ENCODE results near the gene MSH3. TPM values are rescaled to one million over a fixed set of nuclear protein-coding genes. Genes with fewer than 3 reads are reported as not detected.
"Not testable (repeated sequence)": the region's sequence is repeated elsewhere in the genome, so short reads cannot be mapped to it uniquely, and the experiment has no call there.

The MSH3 gene
- total RNA-seq, 1 donor from 2014 or later: 17.6 TPM

DNA sequence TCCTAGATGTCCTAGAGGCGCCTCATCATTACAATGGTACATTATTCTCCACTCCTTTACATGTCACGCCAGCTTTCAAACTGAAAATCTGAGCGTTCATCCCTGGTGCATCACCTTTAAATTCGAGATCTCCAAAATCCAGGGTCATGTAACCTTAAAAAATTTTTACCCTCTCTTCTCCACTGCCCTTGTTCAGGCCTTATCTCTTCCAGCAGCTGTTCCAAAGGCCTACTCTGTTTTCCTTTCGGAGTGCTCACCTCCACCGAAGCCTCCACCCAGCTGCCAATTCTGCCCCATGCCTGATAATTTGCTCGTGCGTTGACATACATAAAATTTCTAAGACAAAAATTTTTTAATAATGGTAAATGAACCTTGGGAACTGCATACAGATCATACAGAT lies 950 bp upstream of the MSH3 start:
- intact Hi-C loops (cut with DNase I): no loop called here
- no peak for DNase-seq (ENCODE audit: low spot score)
- ATAC-seq: no peak

DNA sequence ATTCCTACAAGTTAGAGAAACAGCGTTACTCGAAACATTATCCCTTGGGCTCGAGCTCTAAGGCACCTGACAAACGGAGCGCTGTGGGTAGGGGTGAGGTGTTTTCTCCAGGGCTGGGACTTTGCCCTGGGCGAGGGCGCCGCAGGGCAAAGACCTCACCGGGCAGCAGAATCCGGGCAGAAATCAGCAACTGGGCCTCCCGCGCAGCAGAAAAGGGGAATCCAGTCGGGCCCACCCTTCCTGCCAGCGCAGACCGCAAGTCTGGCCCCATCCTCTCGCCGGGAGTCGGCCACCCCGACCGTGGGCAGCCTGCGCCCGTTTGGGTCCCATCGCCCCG lies 430 bp upstream of the MSH3 start:
- DNase-seq (ENCODE audit: low spot score) (peak; percentile 59), ATAC-seq (no peak)
- intact Hi-C loops (cut with DNase I): no loop called here

DNA sequence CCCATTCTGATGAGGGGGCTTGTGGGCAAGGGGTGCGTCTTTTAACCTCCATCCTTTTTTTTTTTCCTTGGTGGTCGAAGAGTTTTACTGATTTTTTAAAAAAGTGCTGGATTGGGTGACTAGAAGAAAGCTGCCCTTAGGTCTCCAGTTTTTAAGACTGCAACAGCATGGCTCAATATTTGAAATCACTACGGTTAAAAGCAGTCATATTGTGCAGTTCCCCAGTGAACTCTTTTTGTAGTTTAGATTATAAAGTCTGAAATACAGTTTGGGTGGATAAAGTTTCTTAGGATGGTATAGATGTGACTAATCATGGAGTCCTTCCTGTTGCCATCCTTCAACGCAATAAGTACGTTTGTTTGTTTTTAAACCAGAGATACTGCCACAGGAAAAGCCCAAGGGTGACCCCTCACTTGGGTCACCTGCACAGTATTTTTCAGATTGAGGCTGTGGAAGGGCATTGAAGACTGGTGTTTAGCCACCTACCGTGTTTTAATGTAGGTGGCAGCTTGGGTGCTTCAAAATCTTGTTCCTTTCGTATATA lies 851 bp downstream of the MSH3 start:
- no peak for ATAC-seq
- intact Hi-C loops (cut with DNase I): no loop called here

DNA sequence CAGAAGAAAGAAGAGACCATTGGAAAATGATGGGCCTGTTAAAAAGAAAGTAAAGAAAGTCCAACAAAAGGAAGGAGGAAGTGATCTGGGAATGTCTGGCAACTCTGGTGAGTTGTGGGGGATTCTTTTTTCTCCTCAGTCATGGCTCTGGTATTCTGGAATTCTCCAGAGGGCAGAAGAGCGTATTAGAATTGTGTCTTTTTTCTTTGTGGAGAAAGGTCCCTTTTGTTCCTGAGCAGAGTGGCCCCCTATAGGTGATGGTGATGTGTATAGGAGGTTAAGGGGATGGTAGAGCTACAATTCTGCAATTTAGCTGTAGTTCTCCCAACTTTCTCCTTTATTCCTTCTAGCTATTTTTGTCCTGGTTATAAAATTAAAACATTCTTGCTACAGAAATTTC lies 2.0 kb downstream of the MSH3 start:
- intact Hi-C loops (cut with DNase I): no loop called here

More for the DNA sequence above, 851 bp downstream of the MSH3 start:
- no peak for DNase-seq (ENCODE audit: low spot score)

GRCh38 chr5:80659106-80659505 lies 4.7 kb downstream of the MSH3 start:
- ATAC-seq (no peak), DNase-seq (ENCODE audit: low spot score) (no peak)
- intact Hi-C loops (cut with DNase I): no loop called here

More for the DNA sequence above, 2.0 kb downstream of the MSH3 start:
- DNase-seq (ENCODE audit: low spot score) (no peak), ATAC-seq (no peak)

GRCh38 chr5:80660661-80661060 lies 6.2 kb downstream of the MSH3 start:
- DNase-seq (ENCODE audit: low spot score); intact Hi-C loops (cut with DNase I); ATAC-seq: not testable (repeated sequence)

- DNase-seq (ENCODE audit: low spot score) (no peak), ATAC-seq (no peak)
- intact Hi-C loops (cut with DNase I): no loop called here
These were observed 7.7 kb downstream of the MSH3 start for GRCh38 chr5:80662108-80662507.

- no peak for DNase-seq (ENCODE audit: low spot score)
- intact Hi-C loops (cut with DNase I): no loop called here
- no peak for ATAC-seq
These were observed 10.6 kb downstream of the MSH3 start for GRCh38 chr5:80665057-80665456.

- ATAC-seq (peak; percentile 38), DNase-seq (ENCODE audit: low spot score) (no peak)
- intact Hi-C loops (cut with DNase I): no loop called here
These were observed 12.9 kb downstream of the MSH3 start for GRCh38 chr5:80667384-80667783.

DNA sequence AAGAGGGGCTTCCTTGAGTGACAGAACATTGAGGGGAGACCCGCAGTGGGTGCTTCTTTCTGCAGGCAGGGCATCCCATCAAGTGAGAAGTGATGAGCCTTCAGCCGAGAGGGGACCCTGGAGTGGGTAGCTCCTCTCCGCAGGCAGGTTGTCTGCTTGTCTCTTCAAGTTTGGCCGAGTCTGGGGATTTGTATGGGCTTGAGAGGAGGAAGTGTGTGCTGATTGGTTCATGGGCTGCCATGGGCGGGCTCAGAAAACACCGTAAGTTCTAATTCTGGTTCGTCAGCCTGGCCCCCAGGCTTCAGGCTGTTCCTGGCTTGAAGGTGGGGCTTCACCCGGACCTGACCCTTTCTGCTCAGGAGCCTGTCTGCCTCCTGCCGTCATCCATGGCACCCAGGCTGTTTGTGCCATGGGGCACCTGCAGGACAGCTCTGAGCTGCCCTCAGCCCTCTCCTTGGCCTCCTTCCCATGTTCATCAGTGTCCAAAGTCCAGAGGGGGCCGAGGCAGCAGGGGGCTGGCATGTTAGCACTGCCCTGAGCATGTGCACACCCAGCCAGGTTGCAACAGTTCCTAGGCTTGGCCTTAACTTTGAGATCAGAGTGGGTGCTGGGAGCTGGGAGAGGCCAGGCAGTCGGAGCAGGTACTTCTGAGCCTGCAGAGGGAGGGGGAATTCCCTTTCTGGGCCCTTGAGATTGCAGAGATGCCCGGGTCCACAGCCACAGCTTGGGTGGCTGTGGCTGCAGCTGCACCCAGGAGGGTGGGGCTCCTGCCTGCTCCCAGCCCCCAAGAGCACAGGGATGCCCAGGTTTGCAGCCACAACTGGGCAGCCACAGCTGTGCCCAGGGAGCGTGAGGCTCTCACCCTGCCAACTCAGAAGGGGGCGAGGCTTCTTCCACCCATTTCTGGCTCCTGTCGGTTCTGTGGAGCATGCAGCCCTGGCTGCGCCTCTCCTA lies 13.8 kb downstream of the MSH3 start:
- ATAC-seq: peak; percentile 43
- intact Hi-C loops (cut with DNase I): no loop called here
- DNase-seq (ENCODE audit: low spot score): no peak

GRCh38 chr5:80672140-80672736 lies 17.8 kb downstream of the MSH3 start:
- peak; percentile 75 for ATAC-seq
- DNase-seq (ENCODE audit: low spot score): peak; percentile 84
- intact Hi-C loops (cut with DNase I): no loop called here

GRCh38 chr5:80676706-80677105 lies 22.3 kb downstream of the MSH3 start:
- ATAC-seq: no peak

DNA sequence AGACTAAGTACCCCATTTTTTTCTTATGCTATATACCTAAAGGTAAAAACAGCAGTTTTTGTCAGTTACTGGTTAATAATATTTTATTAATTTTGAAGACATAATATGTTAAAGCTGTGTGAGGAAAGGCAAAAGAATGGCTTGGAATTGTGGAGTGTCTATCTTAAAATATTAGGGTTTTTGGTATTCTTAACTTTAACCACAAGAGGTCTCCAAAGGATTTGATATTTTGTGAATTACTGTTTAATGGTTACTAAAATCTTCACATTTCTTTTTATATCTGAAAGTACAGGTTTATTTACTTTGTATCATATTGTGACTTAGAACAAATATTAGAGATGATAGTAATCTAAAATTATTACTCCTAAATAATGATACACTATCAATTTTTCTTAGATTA lies 32.3 kb downstream of the MSH3 start:
- intact Hi-C loops (cut with DNase I): no loop called here
- ATAC-seq: no peak
- DNase-seq (ENCODE audit: low spot score): no peak

More at GRCh38 chr5:80676706-80677105, 22.3 kb downstream of the MSH3 start:
- intact Hi-C loops (cut with DNase I): no loop called here
- DNase-seq (ENCODE audit: low spot score): no peak

- no peak for ATAC-seq
- DNase-seq (ENCODE audit: low spot score): no peak
- intact Hi-C loops (cut with DNase I): no loop called here
These were observed 34.4 kb downstream of the MSH3 start for GRCh38 chr5:80688648-80689420.

GRCh38 chr5:80689627-80690026 lies 35.2 kb downstream of the MSH3 start:
- intact Hi-C loops (cut with DNase I): no loop called here
- ATAC-seq (no peak), DNase-seq (ENCODE audit: low spot score) (no peak)

GRCh38 chr5:80695666-80696065 lies 41.2 kb downstream of the MSH3 start:
- ATAC-seq: no peak
- DNase-seq (ENCODE audit: low spot score): no peak
- intact Hi-C loops (cut with DNase I): no loop called here

DNA sequence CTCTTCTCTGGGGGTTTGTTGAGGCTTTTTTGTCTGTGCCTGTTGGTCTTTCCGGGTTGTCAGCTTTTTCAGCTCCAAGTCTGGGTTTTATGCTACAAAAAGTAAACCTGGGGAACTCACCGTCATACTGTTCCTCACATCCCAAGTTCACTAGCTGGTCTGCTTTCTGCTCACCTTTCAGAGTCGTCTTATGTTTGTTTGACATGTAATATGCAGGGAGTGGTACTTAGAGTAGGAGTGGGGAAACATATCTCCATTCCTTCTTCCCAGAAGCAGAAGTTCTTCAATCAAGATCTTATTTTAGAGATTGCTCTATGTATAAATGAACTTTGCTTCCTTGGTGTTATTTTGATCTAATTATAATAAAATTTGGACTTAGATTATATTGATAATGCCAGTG lies 42.0 kb downstream of the MSH3 start:
- intact Hi-C loops (cut with DNase I): no loop called here
- no peak for ATAC-seq
- DNase-seq (ENCODE audit: low spot score): no peak

GRCh38 chr5:80697100-80697499 lies 42.6 kb downstream of the MSH3 start:
- intact Hi-C loops (cut with DNase I): no loop called here
- ATAC-seq (no peak), DNase-seq (ENCODE audit: low spot score) (no peak)

DNA sequence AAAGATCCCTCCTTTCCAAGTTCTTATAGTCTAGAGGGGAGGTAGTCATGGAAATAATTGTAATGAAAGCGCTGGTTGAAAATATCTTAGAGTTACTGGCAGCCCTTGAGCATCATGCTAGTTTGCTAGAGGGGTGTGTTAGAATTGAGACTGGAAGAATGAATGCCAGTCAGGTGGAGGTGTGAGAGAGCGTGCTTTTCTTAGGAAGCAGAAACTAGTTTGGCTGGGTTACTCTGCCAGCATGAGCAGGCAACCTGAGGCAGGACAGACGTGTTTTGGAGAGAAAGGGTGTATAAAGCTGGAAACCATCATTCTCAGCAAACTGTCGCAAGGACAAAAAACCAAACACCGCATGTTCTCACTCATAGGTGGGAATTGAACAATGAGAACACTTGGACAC lies 43.9 kb downstream of the MSH3 start:
- ATAC-seq: no peak
- intact Hi-C loops (cut with DNase I): no loop called here
- DNase-seq (ENCODE audit: low spot score): no peak

DNA sequence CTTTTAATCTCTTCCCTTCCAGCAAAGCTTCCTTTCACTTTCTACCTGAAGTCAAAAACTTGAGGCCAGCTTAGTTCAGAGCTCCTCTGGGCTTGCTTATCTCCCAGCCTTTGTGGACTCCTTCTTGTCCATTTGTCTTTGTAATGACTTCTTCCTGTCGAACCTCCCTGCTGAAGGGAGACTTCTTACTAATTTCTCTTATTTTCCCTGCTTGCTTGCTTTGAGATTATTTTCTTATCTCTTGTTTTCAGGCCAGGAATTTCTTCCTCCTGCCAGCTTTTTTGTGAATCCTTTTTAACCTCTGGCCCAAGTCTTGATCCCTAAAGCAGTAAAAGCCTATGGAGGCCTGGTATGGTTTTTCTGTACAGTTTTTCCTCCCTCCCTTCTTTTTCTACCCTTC lies 47.1 kb downstream of the MSH3 start:
- intact Hi-C loops (cut with DNase I): no loop called here
- no peak for DNase-seq (ENCODE audit: low spot score)
- ATAC-seq: no peak

Data from sciatic nerve (tissue), 2 donors.